ENCODE results near the gene MFAP4. TPM values are rescaled to one million over a fixed set of nuclear protein-coding genes. Genes with fewer than 3 reads are reported as not detected.
A peak's percentile ranks its signal among the peaks of the same experiment; 100 is the strongest.
"Not testable (repeated sequence)": the region's sequence is repeated elsewhere in the genome, so short reads cannot be mapped to it uniquely, and the experiment has no call there.

MFAP4 gene
- total RNA-seq, 1 donor from 2014 or later = 34.8 TPM

DNA sequence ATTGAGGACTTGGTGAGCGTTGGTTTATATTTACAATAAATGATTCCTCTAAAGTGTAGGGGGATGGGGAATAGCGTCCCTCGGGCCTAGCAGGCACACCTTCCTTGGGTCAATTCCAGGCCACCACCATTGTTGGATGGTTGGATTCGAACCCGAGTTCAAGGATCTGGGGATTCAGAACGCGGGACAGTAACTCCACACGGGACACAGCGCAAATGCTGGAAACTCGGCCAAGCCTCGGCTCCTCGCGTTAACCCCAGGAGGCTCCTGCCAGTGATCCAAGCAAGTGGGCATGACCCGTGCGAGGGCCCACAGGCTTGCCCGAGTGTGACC lies 25.1 kb downstream of the MFAP4 start:
- ATAC-seq (no peak), DNase-seq (no peak)
- intact Hi-C loops (cut with micrococcal nuclease) = loop anchor here (2.0 kb wide), 1 partner anchor 85 kb away; no protein-coding TSS in a partner anchor

- no peak for ATAC-seq
- intact Hi-C loops (cut with micrococcal nuclease) = no loop called here
- no peak for DNase-seq
These were observed 25.7 kb downstream of the MFAP4 start for GRCh38 chr17:19361326-19361725.

DNA sequence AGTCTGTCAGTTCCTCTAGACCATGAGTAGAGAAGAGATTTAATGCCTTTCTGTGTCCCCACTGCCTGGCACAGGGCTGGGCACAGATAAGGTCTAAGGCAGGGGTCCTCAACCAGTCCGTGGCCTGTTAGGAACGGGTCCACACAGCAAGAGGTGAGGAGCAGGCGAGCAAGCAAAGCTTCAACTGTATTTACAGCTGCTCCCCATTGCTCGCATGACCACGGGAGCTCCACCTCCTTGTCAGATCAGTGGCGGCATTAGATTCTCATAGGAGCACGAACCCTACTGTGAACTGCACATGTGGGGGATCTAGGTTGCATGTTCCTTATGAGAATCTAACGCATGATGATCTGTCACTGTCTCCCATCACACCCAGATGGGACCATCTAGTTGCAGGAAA lies 26.2 kb downstream of the MFAP4 start:
- ATAC-seq = no peak
- intact Hi-C loops (cut with micrococcal nuclease) = no loop called here
- no peak for DNase-seq

DNA sequence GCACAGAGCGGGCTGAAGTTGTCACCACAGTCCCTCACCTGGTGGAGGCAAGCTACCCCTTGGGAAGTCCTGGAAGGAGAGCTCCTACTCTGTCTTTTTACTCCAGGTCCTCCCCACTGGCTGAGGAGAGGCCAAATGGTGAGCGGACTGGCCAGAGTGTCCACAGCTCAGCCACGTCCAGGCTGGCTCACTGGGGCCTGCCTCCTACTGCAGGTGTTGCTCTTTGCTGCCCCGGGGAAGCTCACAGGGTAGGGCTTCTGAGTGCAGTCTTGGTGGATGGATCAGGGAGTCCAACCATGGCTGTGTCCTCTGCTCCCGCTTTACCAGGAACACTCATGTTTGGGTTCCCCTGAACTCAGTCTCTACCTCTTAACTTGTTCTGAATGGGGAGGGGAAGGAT lies 27.1 kb downstream of the MFAP4 start:
- intact Hi-C loops (cut with micrococcal nuclease) = no loop called here
- DNase-seq (no peak), ATAC-seq (no peak)

- ATAC-seq = no peak
- intact Hi-C loops (cut with micrococcal nuclease) = no loop called here
- no peak for DNase-seq
These were observed 27.8 kb downstream of the MFAP4 start for GRCh38 chr17:19359151-19359550.

DNA sequence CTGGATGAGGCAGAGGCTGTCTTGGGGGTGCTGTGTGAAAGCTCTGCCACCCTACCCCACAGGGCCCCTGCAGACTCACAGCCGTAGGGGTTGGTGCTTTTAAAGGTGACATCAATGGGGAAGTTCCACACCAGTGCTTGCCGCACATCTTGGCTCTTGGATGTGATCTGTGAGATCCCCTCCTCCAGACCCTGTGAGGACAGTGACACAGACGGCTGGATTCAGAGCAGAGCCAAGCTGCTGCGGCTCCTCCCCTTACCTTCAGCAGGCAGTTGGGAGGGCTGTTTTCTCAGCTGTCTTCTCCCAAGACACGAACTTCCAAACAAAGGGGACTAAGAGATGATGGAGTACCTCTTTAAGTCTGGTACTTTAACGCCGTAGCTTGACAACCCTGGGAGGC lies 29.2 kb downstream of the MFAP4 start:
- intact Hi-C loops (cut with micrococcal nuclease) = no loop called here
- ATAC-seq = no peak
- no peak for DNase-seq

GRCh38 chr17:19357351-19357750 lies 29.6 kb downstream of the MFAP4 start:
- ATAC-seq (no peak), DNase-seq (no peak)
- intact Hi-C loops (cut with micrococcal nuclease) = no loop called here

GRCh38 chr17:19354748-19355147 lies 32.2 kb downstream of the MFAP4 start:
- no peak for ATAC-seq
- DNase-seq = no peak
- intact Hi-C loops (cut with micrococcal nuclease) = no loop called here

- intact Hi-C loops (cut with micrococcal nuclease); ATAC-seq; DNase-seq: not testable (repeated sequence)
These were observed 33.6 kb downstream of the MFAP4 start for GRCh38 chr17:19353401-19353800.

DNA sequence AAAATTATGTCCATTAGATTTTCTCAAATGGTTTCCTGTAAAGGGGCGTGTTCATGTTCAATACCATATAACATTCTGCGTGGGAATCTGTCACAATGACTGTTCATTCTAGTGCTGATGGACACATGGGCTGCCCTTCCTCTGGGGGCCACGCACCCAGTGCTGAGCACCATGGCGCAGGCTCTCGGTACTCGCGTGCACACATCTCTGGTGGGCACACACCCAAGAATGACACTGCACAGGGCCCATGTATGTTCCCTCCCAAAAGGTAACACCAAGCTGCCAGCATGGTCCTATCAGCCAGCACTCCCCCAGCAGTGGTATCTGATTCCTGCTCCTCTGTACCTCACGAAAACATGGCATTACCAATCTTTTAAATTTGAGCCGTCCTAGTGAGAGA lies 38.2 kb downstream of the MFAP4 start:
- ATAC-seq = no peak
- no peak for DNase-seq
- intact Hi-C loops (cut with micrococcal nuclease) = no loop called here

- no peak for ATAC-seq
- intact Hi-C loops (cut with micrococcal nuclease) = no loop called here
- no peak for DNase-seq
These were observed 38.8 kb downstream of the MFAP4 start for GRCh38 chr17:19348081-19348650.

DNA sequence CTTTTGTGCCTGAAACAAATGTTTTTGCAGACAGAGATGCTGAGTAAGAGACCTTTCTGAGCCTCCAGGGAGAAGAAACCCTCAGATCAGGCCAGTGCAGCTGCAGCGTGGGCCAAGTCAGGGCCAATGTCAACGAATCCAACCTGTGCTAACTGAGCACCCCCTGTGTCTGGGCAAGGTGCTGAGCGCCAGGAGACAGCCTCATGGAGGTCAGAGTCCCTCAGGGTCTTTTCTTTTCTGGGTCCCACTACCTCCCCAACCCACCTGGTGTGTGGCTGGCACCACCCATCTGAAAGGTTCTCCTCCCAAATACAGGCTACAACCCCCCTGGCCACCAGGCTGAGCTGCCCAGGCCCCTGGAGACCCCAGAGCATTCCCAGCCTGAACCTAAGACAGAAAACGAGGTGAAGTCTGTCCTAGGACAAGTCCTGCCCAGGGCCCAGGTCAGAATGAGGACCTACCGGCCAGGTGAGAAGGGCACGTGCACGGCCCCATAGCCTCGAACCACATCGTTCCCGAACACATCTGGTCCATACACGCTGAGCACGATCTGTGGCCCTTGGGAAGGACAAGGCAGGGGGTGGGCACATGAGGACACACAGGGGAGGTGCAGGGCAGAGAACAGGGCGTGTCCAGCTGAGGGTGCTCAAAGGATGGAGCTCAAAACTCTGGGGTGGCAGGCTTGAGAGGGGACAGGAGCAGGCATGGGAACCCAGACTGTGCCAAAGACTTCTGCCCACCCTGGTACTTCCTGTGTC lies 39.5 kb downstream of the MFAP4 start:
- ATAC-seq (no peak), DNase-seq (no peak)
- intact Hi-C loops (cut with micrococcal nuclease) = no loop called here

DNA sequence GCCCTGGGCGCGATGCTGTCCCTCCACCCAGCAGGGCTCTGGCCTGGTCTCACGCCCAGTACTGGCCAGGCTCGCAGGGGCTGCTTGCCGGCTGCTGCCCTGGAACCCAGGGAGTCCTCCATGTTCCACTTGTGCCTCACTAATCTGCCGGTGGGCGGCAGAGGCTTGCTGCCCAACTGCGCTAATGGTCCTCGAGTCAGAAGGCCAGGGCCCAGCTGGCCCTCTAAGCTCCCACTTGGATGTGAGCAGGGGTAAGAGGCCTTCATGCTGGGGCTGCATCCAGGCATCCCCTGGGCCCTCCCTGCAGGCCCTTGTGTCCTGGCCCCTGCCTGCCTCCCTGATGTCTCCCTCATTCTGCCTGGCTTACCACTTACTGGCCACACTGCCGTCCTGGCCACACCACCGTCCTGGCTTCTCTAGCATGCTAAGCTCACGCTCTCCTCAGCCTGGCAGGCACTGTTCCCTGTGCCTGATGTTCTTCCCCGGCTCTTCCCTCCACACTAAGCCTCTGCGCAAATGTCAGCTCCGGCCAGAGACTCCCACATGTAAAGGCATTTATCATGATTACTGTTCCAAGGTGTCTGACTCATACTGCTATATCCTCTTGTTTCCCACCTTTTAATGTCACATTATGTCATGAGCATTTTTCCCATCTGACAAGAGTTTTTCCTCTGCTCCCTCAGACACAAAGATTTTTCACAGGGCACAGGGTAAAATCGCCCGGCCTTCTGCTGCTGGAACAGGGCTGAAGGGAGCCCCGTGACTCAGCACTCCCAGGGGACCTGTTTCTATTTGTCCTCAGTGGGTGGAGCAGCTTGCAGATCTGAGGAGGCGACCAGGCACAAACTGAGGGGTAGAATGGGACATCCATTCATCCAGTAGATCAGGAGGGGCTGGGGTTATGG lies 40.4 kb downstream of the MFAP4 start:
- ATAC-seq (peak; percentile 69), DNase-seq (peak; percentile 80)
- intact Hi-C loops (cut with micrococcal nuclease) = no loop called here

DNA sequence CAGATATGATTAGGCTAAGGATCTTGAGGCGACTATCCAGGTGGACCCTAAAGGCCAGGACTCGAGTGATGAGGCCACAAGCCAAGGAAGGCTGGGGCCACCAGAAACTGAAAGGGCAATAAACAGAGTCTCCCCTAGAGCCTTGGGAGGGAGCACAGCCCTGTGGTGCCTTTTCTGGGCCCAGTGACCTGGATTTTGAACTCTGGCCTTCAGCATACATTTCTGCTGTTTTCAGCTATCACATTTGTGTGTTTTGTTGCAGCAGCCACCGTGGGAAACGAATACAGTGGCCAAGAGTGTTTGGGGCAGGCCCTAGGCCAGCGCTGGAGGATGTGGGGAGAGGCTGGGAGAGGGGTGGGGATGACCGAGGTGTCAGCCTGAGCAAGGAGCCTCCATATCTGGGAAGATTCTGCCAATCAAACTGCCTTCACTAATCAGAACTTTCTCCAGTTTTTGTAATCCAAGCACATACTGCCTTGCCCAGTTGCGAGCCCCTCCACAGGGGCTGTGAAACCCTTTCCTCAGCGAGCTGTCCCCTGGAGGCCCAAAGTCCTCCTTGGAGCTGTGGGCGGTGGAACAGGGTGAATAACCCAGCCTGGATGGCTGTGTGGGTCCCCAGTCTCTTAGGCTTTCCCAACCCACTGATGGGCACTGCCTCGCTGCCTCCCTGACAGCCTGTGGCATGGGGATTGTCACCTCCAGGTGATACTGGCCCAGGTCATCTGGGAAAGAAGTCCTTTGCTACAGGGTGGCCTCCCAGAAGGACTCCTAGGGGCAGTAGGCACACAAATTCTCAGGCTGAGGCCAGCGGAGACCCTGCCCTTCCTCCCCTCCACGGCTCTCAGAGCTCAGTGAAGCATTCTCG lies 41.3 kb downstream of the MFAP4 start:
- no peak for DNase-seq
- ATAC-seq = no peak
- intact Hi-C loops (cut with micrococcal nuclease) = no loop called here

DNA sequence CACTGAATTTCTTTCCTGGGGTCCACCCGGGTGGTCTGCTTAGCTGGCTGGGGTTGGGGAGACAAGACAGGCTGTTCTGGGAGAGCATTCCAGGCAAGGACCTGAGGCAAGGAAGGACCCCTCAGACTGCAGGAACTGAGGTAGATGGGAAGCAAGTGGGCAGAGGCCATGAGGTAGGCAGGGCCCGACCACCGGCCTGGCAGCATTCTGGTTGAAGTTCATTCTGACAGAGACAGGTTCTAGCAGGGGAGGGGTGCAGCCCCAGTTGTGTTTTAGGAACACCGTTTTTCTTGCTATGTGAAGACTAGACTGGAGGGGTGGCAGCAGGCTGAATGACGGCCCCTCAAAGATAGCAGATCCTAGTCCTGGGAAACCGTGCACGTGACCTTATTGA lies 41.9 kb downstream of the MFAP4 start:
- no peak for DNase-seq
- intact Hi-C loops (cut with micrococcal nuclease) = no loop called here
- ATAC-seq = no peak

DNA sequence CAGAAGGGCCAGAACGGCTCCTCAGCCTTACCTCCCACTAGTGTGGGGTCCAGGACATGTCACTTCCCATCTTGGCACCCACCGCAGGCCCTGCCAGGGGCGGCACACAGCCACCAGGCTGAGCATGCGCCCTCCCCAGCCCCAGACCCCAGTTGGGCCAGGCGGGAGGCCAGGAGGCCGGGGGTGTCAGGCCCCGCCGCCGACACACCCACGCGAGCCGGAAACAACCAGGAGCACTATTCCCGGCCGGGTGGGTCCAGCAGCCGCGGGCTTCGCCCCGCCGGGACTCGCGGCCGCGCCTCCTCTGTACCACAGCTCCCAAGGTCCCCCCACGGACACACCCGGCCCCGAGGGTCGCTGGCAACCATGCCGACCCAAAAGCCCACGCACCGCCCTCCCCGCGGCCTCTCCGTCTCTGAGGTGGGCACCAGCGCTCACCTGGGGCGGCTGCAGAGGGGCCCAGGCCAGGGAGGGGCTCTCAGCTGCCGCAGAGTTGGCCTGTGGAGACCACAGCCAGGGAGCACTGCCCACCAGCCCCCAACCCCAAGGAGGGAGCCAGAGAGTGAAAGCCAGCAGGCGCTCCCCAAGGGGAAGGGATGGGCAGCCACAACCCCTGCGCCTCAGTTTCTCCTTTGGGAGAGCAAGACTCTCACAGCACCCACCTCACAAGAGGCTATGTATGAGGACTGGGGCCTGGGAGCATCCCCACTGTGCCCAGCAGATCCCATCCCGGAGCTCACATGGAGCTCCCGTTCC lies 42.5 kb downstream of the MFAP4 start:
- no peak for ATAC-seq
- intact Hi-C loops (cut with micrococcal nuclease) = no loop called here
- no peak for DNase-seq

DNA sequence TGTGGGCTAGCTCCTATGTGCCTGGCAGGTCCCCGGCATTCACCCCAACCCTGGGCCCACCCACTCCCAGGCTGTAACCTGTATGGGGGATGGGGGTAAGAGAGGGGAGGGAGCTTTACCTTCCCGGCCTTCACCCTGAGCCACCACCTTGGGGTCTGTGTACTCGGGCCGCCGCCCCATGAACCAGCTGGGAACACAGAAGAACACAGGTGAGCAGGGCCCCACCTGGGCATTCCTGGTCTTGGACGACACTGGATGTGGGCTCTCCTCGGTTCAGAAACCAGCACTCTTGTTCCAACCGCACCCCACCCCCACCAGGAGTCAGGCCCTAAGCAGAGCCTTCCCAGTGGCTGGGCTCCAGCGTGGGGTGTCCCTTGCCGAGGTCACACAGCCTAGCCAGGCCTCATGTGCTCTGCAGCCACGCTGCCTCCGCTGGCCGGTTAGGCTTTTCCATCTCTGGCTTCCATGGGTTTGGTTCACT lies 43.3 kb downstream of the MFAP4 start:
- no peak for DNase-seq
- intact Hi-C loops (cut with micrococcal nuclease) = no loop called here
- no peak for ATAC-seq

DNA sequence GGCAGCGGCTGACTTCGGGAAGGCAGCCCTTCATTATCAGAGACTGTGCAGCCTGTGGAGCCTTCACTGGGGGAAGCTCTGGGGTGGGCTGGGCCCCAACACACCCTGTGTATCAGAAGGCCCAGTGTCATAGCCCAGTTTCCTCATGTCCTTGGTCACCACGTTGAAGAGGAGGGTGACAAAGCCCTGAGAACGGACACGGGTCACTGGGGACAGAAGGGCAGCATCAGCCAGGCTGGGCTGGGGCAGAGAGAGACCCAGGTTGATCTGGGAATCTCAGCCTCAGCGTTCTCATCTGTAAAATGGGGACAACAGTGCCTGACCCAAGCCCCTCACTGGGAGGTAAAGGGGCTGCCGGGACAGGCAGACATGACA lies 43.7 kb downstream of the MFAP4 start:
- intact Hi-C loops (cut with micrococcal nuclease) = no loop called here
- DNase-seq (no peak), ATAC-seq (no peak)

All from left ventricle myocardium superior (tissue), 1 donor.